Ascending aorta (tissue), 2 donors: ENCODE measurements around the gene SMTNL2. TPM values are rescaled to one million over a fixed set of nuclear protein-coding genes. Genes with fewer than 3 reads are reported as not detected.
"Not testable (repeated sequence)": the region's sequence is repeated elsewhere in the genome, so short reads cannot be mapped to it uniquely, and the experiment has no call there.

ENCODE experiments used
- DNase-seq, 2 donors: peaks; one replicate each; pipeline ENCODE4 v3.0.0-alpha.2; 2019; ENCODE audit warnings: low spot score in 2 of 2
- H3K27ac ChIP-seq, 2 donors: fragments of 200-600 bp; sonication (generic); one replicate each; pipeline ENCODE4 v1.5.1; 2016 to 2017; ENCODE audit warnings: mild to moderate bottlenecking in 1 of 2
- H3K27me3 ChIP-seq: fragments of 200-600 bp; sonication (generic); one replicate; pipeline ENCODE4 v1.5.1; 2017
- H3K36me3 ChIP-seq, 2 donors: fragments of 200-600 bp; sonication (generic); one replicate each; pipeline ENCODE4 v1.5.1; 2016
- H3K4me1 ChIP-seq, 2 donors: fragments of 200-600 bp; sonication (generic); one replicate each; pipeline ENCODE4 v1.5.1; 2016 to 2017; ENCODE audit warnings: mild to moderate bottlenecking in 1 of 2
- H3K4me3 ChIP-seq, 2 donors: fragments of 200-600 bp; sonication (generic); one replicate each; pipeline ENCODE4 v1.5.1; 2016 to 2017; ENCODE audit warnings: mild to moderate bottlenecking in 1 of 2
- H3K9me3 ChIP-seq, 2 donors: fragments of 200-600 bp; sonication (generic); one replicate each; pipeline ENCODE4 v1.5.1; 2016
- CTCF ChIP-seq, 3 experiments: fragments of 200-600 bp in 2 of 3; fragments of 450-650 bp in 1 of 3; sonication (generic) in 2 of 3; IDR thresholded peaks; one replicate each; pipeline ENCODE4 v1.5.1; 2016 to 2019; ENCODE audit warnings: antibody characterized with exemption in 3 of 3, mild to moderate bottlenecking in 1 of 3, moderate library complexity in 1 of 3
- intact Hi-C: fragments of 100-400 bp; cut with DNase I; formaldehyde crosslinking; loops from one replicate; pipeline ENCODE4 v1.15.1; 2023
- total RNA-seq: library from RNA; depleted of rRNA; stranded (reverse); fragments of >200 nt; gene quantifications from one replicate; pipeline ENCODE4 v1.1.0, GENCODE V29; 2016

Gene SMTNL2
- total RNA-seq, 1 donor from 2014 or later: 15.6 TPM

GRCh38 chr17:4586043-4586442, 1.7 kb downstream of the SMTNL2 start:
- no peak overlapping the region for H3K27ac ChIP-seq
- H3K4me1 ChIP-seq: peaks cover 2 to 9% of the 10 kb centered on the region in 2 donors
- H3K9me3 ChIP-seq: no peaks in the 10 kb centered on the region
- no peak for TF ChIP-seq CTCF (IDR thresholded peaks at IDR 0.05)
- DNase-seq: no peak
- peaks cover 18% of the 10 kb centered on the region for H3K27me3 ChIP-seq
- no peaks in the 10 kb centered on the region for H3K36me3 ChIP-seq
- intact Hi-C loops: no loop called here
- no peak overlapping the region for H3K4me3 ChIP-seq

- H3K4me1 ChIP-seq: peaks cover 2 to 9% of the 10 kb centered on the region in 2 donors
- H3K9me3 ChIP-seq: no peaks in the 10 kb centered on the region
- peaks cover 14% of the 10 kb centered on the region for H3K27me3 ChIP-seq
- no peak for TF ChIP-seq CTCF (IDR thresholded peaks at IDR 0.05)
- no peak overlapping the region for H3K27ac ChIP-seq
- no peak overlapping the region for H3K4me3 ChIP-seq
- intact Hi-C loops: no loop called here
- no peak for DNase-seq
- H3K36me3 ChIP-seq: no peaks in the 10 kb centered on the region
These were observed 2.9 kb downstream of the SMTNL2 start for GRCh38 chr17:4587195-4587594.

GRCh38 chr17:4587803-4588202, 3.5 kb downstream of the SMTNL2 start:
- Histone ChIP-seq H3K4me3 (no peak overlapping the region), H3K27me3 (peaks cover 14% of the 10 kb centered on the region), H3K4me1 (peaks cover 2 to 9% of the 10 kb centered on the region in 2 donors), H3K27ac (no peak overlapping the region), H3K36me3 (no peaks in the 10 kb centered on the region), H3K9me3 (no peaks in the 10 kb centered on the region)
- DNase-seq: no peak
- intact Hi-C loops: no loop called here
- TF ChIP-seq CTCF (IDR thresholded peaks at IDR 0.05): no peak

- Histone ChIP-seq H3K9me3 (no peaks in the 10 kb centered on the region), H3K27me3 (peaks cover 14% of the 10 kb centered on the region), H3K36me3 (no peaks in the 10 kb centered on the region), H3K4me3 (no peak overlapping the region), H3K27ac (no peak overlapping the region), H3K4me1 (peaks cover 2 to 9% of the 10 kb centered on the region in 2 donors)
- intact Hi-C loops: no loop called here
- DNase-seq: no peak
- TF ChIP-seq CTCF (IDR thresholded peaks at IDR 0.05): no peak
These were observed 4.1 kb downstream of the SMTNL2 start for GRCh38 chr17:4588391-4588790.

- no peak for TF ChIP-seq CTCF (IDR thresholded peaks at IDR 0.05)
- DNase-seq: no peak
- intact Hi-C loops: no loop called here
These were observed 4.7 kb downstream of the SMTNL2 start for GRCh38 chr17:4588898-4589625.

GRCh38 chr17:4590042-4590441, 5.7 kb downstream of the SMTNL2 start:
- H3K4me3 ChIP-seq, H3K4me1 ChIP-seq, intact Hi-C loops, H3K9me3 ChIP-seq, H3K36me3 ChIP-seq, DNase-seq, H3K27me3 ChIP-seq, H3K27ac ChIP-seq: not testable (repeated sequence)

More at GRCh38 chr17:4588898-4589625, 4.7 kb downstream of the SMTNL2 start:
- Histone ChIP-seq H3K4me3 (no peak overlapping the region), H3K27me3 (peaks cover 13% of the 10 kb centered on the region), H3K27ac (no peak overlapping the region), H3K9me3 (no peaks in the 10 kb centered on the region), H3K36me3 (no peaks in the 10 kb centered on the region), H3K4me1 (peaks cover under 1 to 8% of the 10 kb centered on the region in 2 donors)
